Central memory CD8-positive, alpha-beta T cell (primary cell): ENCODE results near the gene ADGRG2.
"Not testable (repeated sequence)": the region's sequence is repeated elsewhere in the genome, so short reads cannot be mapped to it uniquely, and the experiment has no call there.

ENCODE experiments used
- ATAC-seq: fragments of 150-1000 bp; cut with Tn5 transposase; replicated peaks from 2 replicates; pipeline ENCODE4 v1.10.0; 2022; ENCODE audit warnings: mild to moderate bottlenecking, moderate FRiP score, moderate number of reproducible peaks; ENCODE audit not compliant: poor library complexity, severe bottlenecking; ENCODE audit errors: extremely low read depth
- DNase-seq, 2 donors: peaks; one replicate each; pipeline ENCODE4 v3.0.0; 2021; ENCODE audit warnings: low spot score in 2 of 2
- H3K27ac Mint-ChIP-seq: one replicate; pipeline ENCODE4 v1.8.0; 2022; ENCODE audit warnings: low read depth, mild to moderate bottlenecking, moderate library complexity, mixed read lengths
- H3K27me3 Mint-ChIP-seq: one replicate; pipeline ENCODE4 v1.8.0; 2022; ENCODE audit warnings: mixed read lengths
- H3K36me3 Mint-ChIP-seq: one replicate; pipeline ENCODE4 v1.8.0; 2022; ENCODE audit warnings: mild to moderate bottlenecking, moderate library complexity, mixed read lengths; ENCODE audit not compliant: insufficient read depth
- H3K4me1 Mint-ChIP-seq: one replicate; pipeline ENCODE4 v1.8.0; 2022; ENCODE audit warnings: mixed read lengths
- H3K4me3 Mint-ChIP-seq: one replicate; pipeline ENCODE4 v1.8.0; 2022; ENCODE audit warnings: mild to moderate bottlenecking, moderate library complexity, mixed read lengths
- H3K9me3 Mint-ChIP-seq: one replicate; pipeline ENCODE4 v1.8.0; 2022; ENCODE audit warnings: mixed read lengths

The ADGRG2 gene

GRCh38 chrX:19070555-19070994, 51.7 kb downstream of the ADGRG2 start:
- Mint-ChIP-seq H3K4me3 (no peak overlapping the region), H3K36me3 (no peaks in the 10 kb centered on the region), H3K4me1 (no peaks in the 10 kb centered on the region), H3K27ac (no peak overlapping the region), H3K27me3 (no peaks in the 10 kb centered on the region), H3K9me3 (no peaks in the 10 kb centered on the region)
- no peak for DNase-seq
- ATAC-seq = no peak

DNA sequence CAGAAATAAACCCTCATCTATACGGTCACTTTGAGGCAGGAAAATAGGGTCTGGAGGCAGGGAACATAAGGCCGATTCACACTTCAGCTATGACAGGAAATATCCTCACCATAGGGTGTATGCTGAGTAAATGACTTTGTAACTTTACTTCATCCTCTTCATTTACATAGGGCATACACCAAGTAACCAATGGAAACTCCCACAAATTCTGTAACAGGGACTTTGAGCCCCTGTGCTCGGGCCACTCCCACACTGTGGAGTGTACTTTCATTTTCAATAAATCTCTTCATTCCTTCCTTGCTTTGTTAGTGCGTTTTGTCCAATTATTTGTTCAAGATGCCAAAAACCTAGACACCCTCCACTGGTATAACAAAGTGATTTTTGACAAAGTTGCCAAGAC, 55.3 kb downstream of the ADGRG2 start:
- H3K27ac Mint-ChIP-seq, H3K27me3 Mint-ChIP-seq, H3K4me1 Mint-ChIP-seq, H3K9me3 Mint-ChIP-seq, DNase-seq, H3K36me3 Mint-ChIP-seq, H3K4me3 Mint-ChIP-seq, ATAC-seq: not testable (repeated sequence)

DNA sequence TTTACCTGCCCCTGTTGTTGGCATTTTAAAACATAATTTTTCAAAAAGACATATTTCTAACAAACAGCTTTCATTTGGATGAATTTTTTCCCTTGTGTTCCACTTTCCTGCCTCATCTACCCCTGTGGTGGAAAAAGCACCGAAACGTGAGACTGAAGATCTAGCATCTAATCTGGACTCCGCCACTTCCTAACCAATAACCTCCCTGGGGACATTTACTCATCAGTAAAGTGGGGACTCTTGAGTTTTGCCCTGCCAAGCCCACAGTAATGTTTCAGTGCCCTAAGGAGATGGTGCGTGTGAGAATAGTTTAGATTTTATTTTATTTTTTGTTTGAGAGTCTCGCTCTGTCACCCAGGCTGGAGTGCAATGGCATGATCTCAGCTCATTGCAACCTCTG, 56.7 kb downstream of the ADGRG2 start:
- Mint-ChIP-seq H3K36me3 (no peaks in the 10 kb centered on the region), H3K4me1 (no peaks in the 10 kb centered on the region), H3K27me3 (peaks cover 10% of the 10 kb centered on the region), H3K4me3 (no peak overlapping the region), H3K9me3 (no peaks in the 10 kb centered on the region), H3K27ac (no peak overlapping the region)
- no peak for ATAC-seq
- no peak for DNase-seq

DNA sequence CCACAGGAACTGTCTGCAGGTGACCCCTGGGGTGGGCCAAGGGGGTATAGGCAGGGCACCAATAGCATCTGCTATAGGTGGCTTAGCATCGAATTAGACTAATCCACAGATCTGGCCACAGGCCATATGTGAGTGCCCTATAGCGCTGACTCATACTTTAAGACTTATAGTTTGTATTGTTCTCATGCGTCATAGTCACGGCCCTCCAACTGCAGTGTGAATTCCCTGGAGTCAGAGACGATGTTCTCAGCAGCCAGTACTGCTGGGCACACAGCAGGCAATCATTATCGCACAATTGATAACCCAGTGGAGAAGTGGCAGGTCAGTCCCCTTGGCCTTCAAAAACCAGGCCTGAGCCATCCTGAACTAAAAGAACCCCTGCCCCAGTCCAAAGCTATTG, 58.1 kb downstream of the ADGRG2 start:
- H3K27ac Mint-ChIP-seq = no peak overlapping the region
- peaks cover 10% of the 10 kb centered on the region for H3K27me3 Mint-ChIP-seq
- no peak overlapping the region for H3K4me3 Mint-ChIP-seq

DNA sequence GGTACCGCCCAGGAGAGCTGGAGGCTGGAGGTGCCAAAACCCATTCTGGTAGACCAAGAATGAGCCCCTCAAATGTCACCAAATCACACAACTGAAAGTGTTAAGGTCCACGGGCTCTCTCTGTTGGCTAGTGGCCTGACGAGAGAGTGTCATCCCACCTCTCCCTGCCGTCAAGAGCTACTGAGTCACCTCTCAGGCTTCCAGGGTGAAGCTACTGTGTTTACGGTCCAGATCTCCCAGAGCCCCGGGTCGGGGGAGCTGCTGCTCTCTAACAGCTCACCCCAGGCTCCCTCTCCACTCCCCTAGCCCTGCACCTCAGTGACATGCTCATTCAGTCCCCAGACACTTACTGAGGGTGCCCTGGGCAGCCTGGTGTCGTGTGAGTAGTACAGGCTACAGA, 59.2 kb downstream of the ADGRG2 start:
- DNase-seq (no peak), ATAC-seq (no peak)
- no peaks in the 10 kb centered on the region for H3K4me1 Mint-ChIP-seq
- H3K9me3 Mint-ChIP-seq = no peaks in the 10 kb centered on the region
- no peak overlapping the region for H3K4me3 Mint-ChIP-seq
- H3K27ac Mint-ChIP-seq = no peak overlapping the region
- H3K27me3 Mint-ChIP-seq = peaks cover 10% of the 10 kb centered on the region
- H3K36me3 Mint-ChIP-seq = no peaks in the 10 kb centered on the region

More for the DNA sequence above, 58.1 kb downstream of the ADGRG2 start:
- ATAC-seq (no peak), DNase-seq (no peak)
- Mint-ChIP-seq H3K36me3 (no peaks in the 10 kb centered on the region), H3K4me1 (no peaks in the 10 kb centered on the region), H3K9me3 (no peaks in the 10 kb centered on the region)

GRCh38 chrX:19059067-19059466, 63.2 kb downstream of the ADGRG2 start:
- H3K4me3 Mint-ChIP-seq = no peak overlapping the region

DNA sequence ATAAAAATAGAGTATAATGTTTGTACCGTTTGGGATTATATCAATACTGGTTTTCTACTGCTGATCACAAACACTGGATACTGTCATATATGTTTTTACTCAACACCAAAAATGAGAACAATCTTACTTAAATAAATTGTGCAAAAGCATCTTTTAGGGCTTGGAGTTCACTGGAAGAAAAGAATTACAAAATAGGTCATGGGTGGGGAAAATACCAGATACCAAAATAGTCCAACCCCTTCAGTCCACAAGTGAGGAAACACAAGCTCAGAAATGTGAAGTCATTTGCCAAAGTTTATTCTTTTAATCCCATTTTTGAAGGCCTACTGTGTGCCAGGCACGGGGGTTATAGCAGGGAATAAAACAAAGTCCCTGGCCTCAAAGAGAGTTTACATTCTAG, 64.4 kb downstream of the ADGRG2 start:
- Mint-ChIP-seq H3K4me3 (no peak overlapping the region), H3K27ac (no peak overlapping the region), H3K9me3 (no peaks in the 10 kb centered on the region), H3K36me3 (no peaks in the 10 kb centered on the region), H3K27me3 (peaks cover 10% of the 10 kb centered on the region), H3K4me1 (no peaks in the 10 kb centered on the region)
- ATAC-seq (no peak), DNase-seq (no peak)

More at GRCh38 chrX:19059067-19059466, 63.2 kb downstream of the ADGRG2 start:
- DNase-seq = no peak
- H3K27me3 Mint-ChIP-seq = peaks cover 10% of the 10 kb centered on the region
- ATAC-seq = no peak
- H3K4me1 Mint-ChIP-seq = no peaks in the 10 kb centered on the region
- no peak overlapping the region for H3K27ac Mint-ChIP-seq
- H3K9me3 Mint-ChIP-seq = no peaks in the 10 kb centered on the region
- H3K36me3 Mint-ChIP-seq = no peaks in the 10 kb centered on the region

GRCh38 chrX:19049110-19049509, 73.2 kb downstream of the ADGRG2 start:
- H3K4me1 Mint-ChIP-seq = no peaks in the 10 kb centered on the region
- no peak overlapping the region for H3K4me3 Mint-ChIP-seq
- DNase-seq (no peak), ATAC-seq (no peak)
- no peaks in the 10 kb centered on the region for H3K36me3 Mint-ChIP-seq
- no peak overlapping the region for H3K27ac Mint-ChIP-seq
- H3K9me3 Mint-ChIP-seq = no peaks in the 10 kb centered on the region
- no peaks in the 10 kb centered on the region for H3K27me3 Mint-ChIP-seq

DNA sequence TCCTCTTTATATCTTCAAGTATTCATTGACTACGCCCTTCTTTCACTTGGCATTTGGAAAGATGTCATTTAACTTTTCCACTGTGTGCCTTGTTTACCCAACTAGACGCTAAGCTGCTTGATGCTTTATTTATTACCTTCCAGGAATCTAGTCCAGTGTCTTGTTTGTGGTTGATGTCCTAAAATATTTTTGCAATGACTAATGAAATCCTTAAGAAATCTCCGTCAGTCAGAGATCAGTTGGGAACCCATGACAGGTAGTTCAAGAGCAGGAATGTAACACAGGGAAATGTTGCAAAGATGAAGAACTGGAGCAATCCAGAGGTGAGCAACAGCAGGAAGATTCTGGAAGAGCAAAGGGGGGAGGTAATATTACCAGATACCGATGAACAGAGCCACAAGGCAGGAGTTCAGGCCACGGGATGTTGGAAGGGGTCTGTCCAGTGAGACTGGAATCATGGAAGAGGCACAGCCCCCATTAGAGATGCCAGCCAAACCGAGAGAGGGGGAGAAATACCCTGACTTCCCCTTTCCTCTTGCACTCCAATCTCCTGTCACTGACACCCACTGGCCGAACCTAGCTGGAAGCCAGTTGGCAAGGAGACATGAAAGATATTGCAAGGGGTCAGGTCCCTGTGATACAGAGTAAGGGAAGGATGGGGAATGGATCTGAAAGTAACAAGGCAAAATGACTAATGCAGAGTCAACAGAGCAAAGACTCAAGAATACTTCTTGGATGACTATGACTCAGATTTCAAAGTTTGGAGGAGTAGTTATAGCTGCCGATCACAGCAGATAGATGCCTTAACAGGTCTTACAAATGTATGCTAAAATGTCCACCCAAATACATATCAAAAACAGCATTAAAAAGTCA, 75.7 kb downstream of the ADGRG2 start:
- no peak overlapping the region for H3K27ac Mint-ChIP-seq
- H3K4me3 Mint-ChIP-seq = no peak overlapping the region
- H3K4me1 Mint-ChIP-seq = no peaks in the 10 kb centered on the region
- DNase-seq (no peak), ATAC-seq (no peak)
- no peaks in the 10 kb centered on the region for H3K36me3 Mint-ChIP-seq
- no peaks in the 10 kb centered on the region for H3K27me3 Mint-ChIP-seq
- H3K9me3 Mint-ChIP-seq = no peaks in the 10 kb centered on the region

DNA sequence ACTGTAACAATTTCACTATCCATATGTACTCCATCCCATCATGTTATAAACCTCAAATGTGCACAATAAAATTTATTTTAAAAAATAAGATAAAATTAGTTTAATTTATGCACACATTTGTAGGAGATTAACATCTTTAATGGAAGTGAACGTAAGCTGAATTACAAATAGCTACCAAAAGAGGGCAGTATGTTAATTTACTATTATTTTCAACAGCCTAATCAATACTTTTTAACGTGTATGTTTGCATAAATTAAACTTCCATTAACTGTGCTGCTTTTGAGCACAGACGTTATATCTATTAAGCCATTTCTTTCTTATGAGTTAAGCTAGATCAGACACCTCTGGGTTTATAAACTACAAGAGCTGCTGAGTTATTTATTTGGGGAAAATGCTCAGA, 81.9 kb downstream of the ADGRG2 start:
- Mint-ChIP-seq H3K9me3 (no peaks in the 10 kb centered on the region), H3K27ac (no peak overlapping the region), H3K4me3 (no peak overlapping the region), H3K27me3 (no peaks in the 10 kb centered on the region), H3K4me1 (no peaks in the 10 kb centered on the region), H3K36me3 (no peaks in the 10 kb centered on the region)
- DNase-seq = no peak
- ATAC-seq = no peak

GRCh38 chrX:19034025-19034424, 88.2 kb downstream of the ADGRG2 start:
- Mint-ChIP-seq H3K27ac (no peak overlapping the region), H3K36me3 (no peaks in the 10 kb centered on the region), H3K4me3 (no peak overlapping the region), H3K9me3 (no peaks in the 10 kb centered on the region), H3K27me3 (no peaks in the 10 kb centered on the region), H3K4me1 (no peaks in the 10 kb centered on the region)
- ATAC-seq (no peak), DNase-seq (no peak)

DNA sequence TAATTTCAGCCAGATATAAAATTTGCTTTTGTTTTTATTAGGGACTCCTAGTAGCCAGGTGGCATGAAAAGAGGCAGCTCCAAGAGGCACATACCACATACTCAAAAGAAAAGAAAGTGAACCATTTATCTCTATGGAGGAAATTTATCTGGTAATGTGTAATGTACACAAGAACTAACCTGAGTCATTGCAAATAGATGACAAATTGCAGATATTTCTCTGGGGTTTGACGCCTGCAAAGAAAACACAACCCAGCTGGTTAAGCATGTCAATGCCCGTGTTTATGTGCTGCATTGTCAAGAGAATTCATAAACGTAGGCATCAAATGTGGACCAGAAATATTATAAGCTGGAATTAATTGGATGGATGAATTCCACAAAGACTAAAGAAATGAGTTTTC, 91.5 kb downstream of the ADGRG2 start:
- H3K36me3 Mint-ChIP-seq = no peaks in the 10 kb centered on the region
- H3K27ac Mint-ChIP-seq = no peak overlapping the region
- H3K9me3 Mint-ChIP-seq = no peaks in the 10 kb centered on the region
- no peaks in the 10 kb centered on the region for H3K4me1 Mint-ChIP-seq
- H3K27me3 Mint-ChIP-seq = no peaks in the 10 kb centered on the region
- ATAC-seq = no peak
- DNase-seq = no peak
- H3K4me3 Mint-ChIP-seq = no peak overlapping the region

DNA sequence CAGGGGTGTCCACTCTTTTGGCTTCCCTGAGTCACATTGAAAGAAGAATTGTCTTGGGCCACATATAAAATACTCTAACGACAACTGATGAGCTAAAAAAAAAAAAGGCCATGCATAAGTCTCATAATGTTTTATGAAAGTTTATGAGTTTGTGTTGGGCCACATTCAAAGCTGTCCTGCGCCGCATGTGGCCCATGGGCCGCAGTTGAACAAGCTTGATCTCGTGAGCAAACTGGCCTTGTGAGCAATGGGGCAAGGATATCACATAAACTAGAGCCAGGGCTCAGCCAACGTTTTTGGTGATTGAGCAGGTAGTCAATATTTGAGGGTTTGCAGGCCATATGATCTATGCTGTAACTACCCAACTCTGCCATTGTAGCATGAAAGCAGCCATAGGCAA, 93.7 kb downstream of the ADGRG2 start:
- Mint-ChIP-seq H3K27ac (no peak overlapping the region), H3K4me1 (no peaks in the 10 kb centered on the region), H3K4me3 (no peak overlapping the region), H3K27me3 (no peaks in the 10 kb centered on the region), H3K36me3 (no peaks in the 10 kb centered on the region), H3K9me3 (no peaks in the 10 kb centered on the region)
- DNase-seq (no peak), ATAC-seq (no peak)
